ENCODE results near the gene MAP1B. TPM values are rescaled to one million over a fixed set of nuclear protein-coding genes. Genes with fewer than 3 reads are reported as not detected.

The MAP1B gene
- total RNA-seq, 2 donors from 2014 or later = 6.1 to 16.2 TPM

DNA sequence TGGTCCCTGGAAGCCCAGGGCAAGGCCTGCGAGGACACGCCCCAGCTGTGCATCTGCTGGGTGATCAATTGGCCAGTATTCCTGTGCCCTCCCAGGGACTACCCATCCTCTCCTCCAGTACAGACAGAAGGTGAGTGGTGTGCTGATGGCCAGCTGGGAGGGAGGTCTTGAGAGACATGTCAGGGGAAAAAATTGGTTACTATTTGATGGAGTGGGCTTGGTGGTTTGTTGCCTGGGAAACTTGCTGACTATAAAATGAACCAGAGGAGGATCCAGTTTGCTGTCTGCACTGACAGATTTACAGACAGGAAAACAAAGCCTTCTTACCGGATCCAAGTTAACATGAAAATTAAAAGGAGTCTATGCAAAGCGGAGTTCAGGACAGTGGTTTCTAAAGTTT lies 40.3 kb downstream of the MAP1B start:
- no peaks in the 10 kb centered on the region for H3K4me1 ChIP-seq
- TF ChIP-seq, protein P1, sequence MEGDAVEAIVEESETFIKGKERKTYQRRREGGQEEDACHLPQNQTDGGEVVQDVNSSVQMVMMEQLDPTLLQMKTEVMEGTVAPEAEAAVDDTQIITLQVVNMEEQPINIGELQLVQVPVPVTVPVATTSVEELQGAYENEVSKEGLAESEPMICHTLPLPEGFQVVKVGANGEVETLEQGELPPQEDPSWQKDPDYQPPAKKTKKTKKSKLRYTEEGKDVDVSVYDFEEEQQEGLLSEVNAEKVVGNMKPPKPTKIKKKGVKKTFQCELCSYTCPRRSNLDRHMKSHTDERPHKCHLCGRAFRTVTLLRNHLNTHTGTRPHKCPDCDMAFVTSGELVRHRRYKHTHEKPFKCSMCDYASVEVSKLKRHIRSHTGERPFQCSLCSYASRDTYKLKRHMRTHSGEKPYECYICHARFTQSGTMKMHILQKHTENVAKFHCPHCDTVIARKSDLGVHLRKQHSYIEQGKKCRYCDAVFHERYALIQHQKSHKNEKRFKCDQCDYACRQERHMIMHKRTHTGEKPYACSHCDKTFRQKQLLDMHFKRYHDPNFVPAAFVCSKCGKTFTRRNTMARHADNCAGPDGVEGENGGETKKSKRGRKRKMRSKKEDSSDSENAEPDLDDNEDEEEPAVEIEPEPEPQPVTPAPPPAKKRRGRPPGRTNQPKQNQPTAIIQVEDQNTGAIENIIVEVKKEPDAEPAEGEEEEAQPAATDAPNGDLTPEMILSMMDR (IDR thresholded peaks at IDR 0.05) = no peak
- intact Hi-C loops (cut with DNase I) = no loop called here

DNA sequence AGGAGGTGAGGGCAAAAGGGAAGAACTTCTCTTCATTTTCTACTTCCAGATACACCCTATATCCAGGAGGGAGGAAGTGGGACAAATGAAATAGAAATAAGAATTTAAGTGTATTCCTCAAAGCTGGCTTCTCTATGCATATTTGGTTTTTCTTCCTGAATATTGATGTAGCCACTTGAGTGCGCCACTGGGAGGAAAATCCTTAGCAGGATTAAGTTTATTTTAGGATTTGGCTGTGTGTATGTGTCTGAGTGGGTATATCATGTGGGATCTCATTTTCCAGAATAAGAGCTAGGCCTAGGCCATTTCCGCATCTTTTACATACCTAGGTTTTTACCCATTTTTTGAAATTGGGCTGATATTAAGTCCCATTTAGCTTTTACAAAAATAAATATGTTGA lies 42.5 kb downstream of the MAP1B start:
- intact Hi-C loops (cut with DNase I) = no loop called here
- Histone ChIP-seq H3K9ac (ENCODE audit: low read depth in 2 of 2, low read length in 2 of 2) (no peak overlapping the region), H3K9me3 (no peaks in the 10 kb centered on the region), H3K4me3 (no peak overlapping the region), H3K4me1 (no peaks in the 10 kb centered on the region), H3K27me3 (no peaks in the 10 kb centered on the region), H3K36me3 (no peaks in the 10 kb centered on the region), H3K27ac (no peak overlapping the region)
- DNase-seq = no peak
- TF ChIP-seq, protein P1 (IDR thresholded peaks at IDR 0.05) = no peak

More for the DNA sequence above, 40.3 kb downstream of the MAP1B start:
- Histone ChIP-seq H3K27ac (no peak overlapping the region), H3K9me3 (no peaks in the 10 kb centered on the region), H3K9ac (ENCODE audit: low read depth in 2 of 2, low read length in 2 of 2) (no peak overlapping the region), H3K36me3 (no peaks in the 10 kb centered on the region), H3K4me3 (no peak overlapping the region), H3K27me3 (no peaks in the 10 kb centered on the region)
- no peak for DNase-seq

DNA sequence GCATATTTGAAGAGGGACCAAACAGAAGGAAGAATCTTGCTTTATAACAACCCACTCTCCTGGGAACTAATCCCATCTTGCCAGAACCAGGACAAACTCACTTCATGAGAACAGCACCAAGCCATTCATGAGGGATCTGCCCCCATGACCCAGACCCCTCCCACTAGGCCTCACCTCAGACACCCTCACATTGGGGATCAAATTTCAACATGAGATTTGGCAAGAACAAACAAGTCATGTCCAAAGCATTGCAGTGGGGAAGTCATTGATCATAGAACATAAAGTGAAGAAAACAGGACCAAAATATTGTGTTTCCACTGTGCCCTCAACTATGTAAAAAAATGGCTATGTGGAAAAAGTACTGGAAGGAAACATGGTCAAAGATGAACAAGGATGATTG lies 43.9 kb downstream of the MAP1B start:
- no peaks in the 10 kb centered on the region for H3K27me3 ChIP-seq
- H3K9ac ChIP-seq (ENCODE audit: low read depth in 2 of 2, low read length in 2 of 2) = no peak overlapping the region
- no peaks in the 10 kb centered on the region for H3K9me3 ChIP-seq
- no peak for DNase-seq
- TF ChIP-seq, protein P1 (IDR thresholded peaks at IDR 0.05) = no peak
- no peak overlapping the region for H3K27ac ChIP-seq
- intact Hi-C loops (cut with DNase I) = no loop called here
- H3K4me3 ChIP-seq = no peak overlapping the region
- H3K4me1 ChIP-seq = no peaks in the 10 kb centered on the region
- no peaks in the 10 kb centered on the region for H3K36me3 ChIP-seq

DNA sequence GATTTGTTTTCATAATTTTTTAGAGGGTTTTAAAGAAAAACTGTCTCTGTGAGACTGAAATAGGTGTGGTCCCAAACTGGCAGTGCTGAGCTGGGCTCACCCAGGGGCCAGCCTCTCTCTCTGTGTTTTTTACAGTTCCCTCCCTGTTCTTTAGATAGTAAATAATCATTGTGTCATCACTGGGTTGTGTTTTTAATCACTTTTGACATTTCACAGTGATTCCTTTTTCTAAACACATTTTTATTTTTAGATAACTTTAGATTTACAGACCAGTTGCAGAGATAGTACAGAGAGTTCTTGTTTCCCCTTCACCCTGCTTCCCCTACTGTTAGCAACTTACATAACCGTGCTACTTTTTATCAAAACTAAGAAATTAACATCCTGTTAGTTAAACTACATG lies 44.4 kb downstream of the MAP1B start:
- Histone ChIP-seq H3K4me3 (no peak overlapping the region), H3K36me3 (no peaks in the 10 kb centered on the region), H3K27me3 (no peaks in the 10 kb centered on the region), H3K27ac (no peak overlapping the region), H3K9ac (ENCODE audit: low read depth in 2 of 2, low read length in 2 of 2) (no peak overlapping the region), H3K4me1 (no peaks in the 10 kb centered on the region), H3K9me3 (no peaks in the 10 kb centered on the region)
- intact Hi-C loops (cut with DNase I) = no loop called here
- TF ChIP-seq, protein P1 (IDR thresholded peaks at IDR 0.05) = no peak
- no peak for DNase-seq

DNA sequence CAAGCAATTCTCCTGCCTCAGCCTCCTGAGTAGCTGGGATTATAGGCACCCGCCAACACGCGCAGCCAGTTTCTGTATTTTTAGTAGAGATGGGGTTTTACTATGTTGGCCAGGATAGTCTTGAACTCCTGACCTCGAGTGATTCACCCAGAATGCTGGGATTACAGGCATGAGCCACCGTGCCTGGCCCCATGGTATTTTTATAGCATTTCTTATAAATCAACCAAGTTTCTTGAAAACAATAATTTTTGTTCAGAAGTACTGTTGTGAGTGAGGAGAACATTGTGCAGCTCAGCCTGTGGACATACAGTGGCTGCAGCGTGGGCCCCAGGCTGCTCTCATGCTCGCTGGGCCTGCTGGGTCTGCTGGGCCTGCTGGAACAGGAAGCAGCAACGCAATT lies 45.3 kb downstream of the MAP1B start:
- H3K36me3 ChIP-seq = no peaks in the 10 kb centered on the region
- no peaks in the 10 kb centered on the region for H3K4me1 ChIP-seq
- no peak overlapping the region for H3K27ac ChIP-seq
- no peak overlapping the region for H3K9ac ChIP-seq (ENCODE audit: low read depth in 2 of 2, low read length in 2 of 2)
- no peak for DNase-seq
- intact Hi-C loops (cut with DNase I) = no loop called here
- no peaks in the 10 kb centered on the region for H3K9me3 ChIP-seq
- TF ChIP-seq, protein P1 (IDR thresholded peaks at IDR 0.05) = no peak
- H3K4me3 ChIP-seq = no peak overlapping the region
- H3K27me3 ChIP-seq = no peaks in the 10 kb centered on the region

DNA sequence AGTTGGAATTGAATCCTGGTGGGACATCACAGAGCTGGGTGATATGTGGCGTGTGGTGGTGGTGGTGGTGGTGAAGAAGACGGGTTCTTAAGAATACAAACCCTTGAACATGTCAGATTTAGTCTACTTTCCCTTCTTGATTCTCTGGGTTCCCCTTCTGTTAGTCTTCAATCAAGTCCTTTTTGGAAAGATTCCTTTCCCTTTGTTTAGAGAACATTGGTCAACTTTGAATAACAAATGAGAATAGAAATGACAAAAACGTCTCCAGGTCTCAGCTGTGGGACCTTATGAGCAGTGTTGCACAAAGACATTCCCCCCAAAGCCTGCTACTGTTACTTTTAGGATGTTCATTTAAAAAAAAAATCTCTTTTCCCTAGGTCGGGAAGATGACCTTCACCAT lies 46.3 kb downstream of the MAP1B start:
- TF ChIP-seq, protein P1 (IDR thresholded peaks at IDR 0.05) = no peak
- no peaks in the 10 kb centered on the region for H3K4me1 ChIP-seq
- no peaks in the 10 kb centered on the region for H3K9me3 ChIP-seq
- no peak for DNase-seq
- H3K4me3 ChIP-seq = no peak overlapping the region
- H3K27me3 ChIP-seq = no peaks in the 10 kb centered on the region
- intact Hi-C loops (cut with DNase I) = no loop called here
- H3K36me3 ChIP-seq = no peaks in the 10 kb centered on the region
- H3K27ac ChIP-seq = no peak overlapping the region
- no peak overlapping the region for H3K9ac ChIP-seq (ENCODE audit: low read depth in 2 of 2, low read length in 2 of 2)

All from colonic mucosa (tissue), 4 donors.